SK-N-SH (cell line): Measurements from ENCODE around the gene NPFF. TPM values are rescaled to one million over a fixed set of nuclear protein-coding genes. Genes with fewer than 3 reads are reported as not detected.

ENCODE experiments used
- CTCF ChIP-seq: fragments of 200-600 bp; sonication (generic); IDR thresholded peaks from 2 replicates; pipeline ENCODE4 v1.6.1; 2017; ENCODE audit warnings: antibody characterized with exemption, mild to moderate bottlenecking, moderate library complexity
- GABPA ChIP-seq: IDR thresholded peaks from 2 replicates; pipeline ENCODE4 v1.4.0; 2012; ENCODE audit warnings: low read depth, mild to moderate bottlenecking
- MEF2A ChIP-seq: IDR thresholded peaks from 2 replicates; pipeline ENCODE4 v1.4.0; 2012; ENCODE audit warnings: low read depth, borderline replicate concordance
- MXI1 ChIP-seq: IDR thresholded peaks from 2 replicates; pipeline ENCODE4 v1.6.1; 2012; ENCODE audit warnings: mild to moderate bottlenecking, low read depth, low read length, improper control_type of control experiment
- POLR2AphosphoS5 ChIP-seq: IDR thresholded peaks from 2 replicates; pipeline ENCODE4 v1.6.1; 2012; ENCODE audit warnings: low read depth, low read length
- RCOR1 ChIP-seq: fragments of 150-350 bp; IDR thresholded peaks from 2 replicates; pipeline ENCODE4 v1.6.1; 2017; ENCODE audit warnings: antibody characterized with exemption, low read length
- SIN3A ChIP-seq: IDR thresholded peaks from 2 replicates; pipeline ENCODE4 v1.6.1; 2012; ENCODE audit warnings: low read depth, mild to moderate bottlenecking, low read length, moderate library complexity, borderline replicate concordance
- YY1 ChIP-seq: IDR thresholded peaks from 2 replicates; pipeline ENCODE4 v1.4.0; 2012; ENCODE audit warnings: low read depth, mild to moderate bottlenecking
- polyA plus RNA-seq, 3 experiments: library from polyadenylated mRNA; depleted of rRNA; stranded (reverse); fragments of >200 nt; gene quantifications; 2 replicates each; pipeline ENCODE4 v1.2.3, GENCODE V29; 2012
- TF ChIP-seq, protein P1 (sequence below): IDR thresholded peaks from 2 replicates; pipeline ENCODE4 v1.6.1; 2012; ENCODE audit warnings: mild to moderate bottlenecking, low read depth, low read length, moderate library complexity
- TF ChIP-seq, protein P2 (sequence below): fragments of 150-350 bp; IDR thresholded peaks from 2 replicates; pipeline ENCODE4 v1.6.1; 2017; ENCODE audit warnings: antibody characterized with exemption, low read length, low read depth, borderline replicate concordance

The NPFF gene
- polyA plus RNA-seq, 1 of the 3 experiments (the other 2 are of a cell fraction), result 0.13 TPM

DNA sequence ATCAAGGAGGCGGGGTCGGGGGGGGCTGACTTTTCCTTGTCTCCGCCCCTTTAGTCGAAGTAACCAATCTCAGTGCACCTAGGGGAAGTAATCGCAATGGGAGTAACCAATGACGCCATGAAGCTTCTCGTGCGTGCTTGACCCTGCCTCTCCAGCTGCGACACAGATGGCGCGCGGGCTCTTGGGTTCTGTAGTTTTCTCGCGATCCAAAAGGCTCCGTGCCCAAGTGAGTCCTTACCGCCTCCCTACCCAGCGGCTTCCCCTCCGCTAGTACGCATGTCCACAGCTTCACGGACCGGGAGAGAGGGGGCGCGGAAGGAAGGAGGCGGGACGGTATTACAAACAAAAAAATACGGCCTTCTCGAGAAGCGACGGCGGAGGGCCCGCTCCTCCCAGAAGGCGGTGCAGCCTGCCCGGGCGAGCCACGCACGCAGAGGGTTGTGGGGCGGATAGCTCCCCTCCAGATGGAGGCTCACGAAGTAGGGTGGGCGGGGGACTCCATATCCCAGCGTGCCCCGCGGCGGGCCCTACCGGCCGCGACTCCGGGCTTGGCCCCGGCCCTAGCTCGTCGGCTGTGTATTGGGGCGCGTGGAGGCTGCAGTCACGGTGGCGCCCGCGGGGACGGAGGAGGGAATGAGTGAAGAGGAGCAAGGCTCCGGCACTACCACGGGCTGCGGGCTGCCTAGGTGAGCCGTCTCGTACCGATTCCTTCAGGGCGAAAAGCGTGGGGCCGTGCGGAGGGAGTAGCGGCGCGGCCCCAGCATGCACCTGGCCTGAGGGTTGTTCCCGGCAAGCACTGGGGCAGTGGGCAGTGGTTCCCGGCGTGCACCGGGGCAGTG, 6.3 kb downstream of the NPFF start, which contains the start of gene TARBP2 (continued):
- TF ChIP-seq CTCF (no peak), MXI1 (peak; percentile 15; the same call in 1 of the 2 replicates), SIN3A (0 out of 2 replicates have a peak, but pooled peaks have one; percentile 27), POLR2AphosphoS5 (peak; percentile 87), GABPA (0 out of 2 replicates have a peak, but pooled peaks have one; percentile 27), YY1 (peak; percentile 73), MEF2A (no peak), RCOR1 (no peak)
- TF ChIP-seq, protein P1, sequence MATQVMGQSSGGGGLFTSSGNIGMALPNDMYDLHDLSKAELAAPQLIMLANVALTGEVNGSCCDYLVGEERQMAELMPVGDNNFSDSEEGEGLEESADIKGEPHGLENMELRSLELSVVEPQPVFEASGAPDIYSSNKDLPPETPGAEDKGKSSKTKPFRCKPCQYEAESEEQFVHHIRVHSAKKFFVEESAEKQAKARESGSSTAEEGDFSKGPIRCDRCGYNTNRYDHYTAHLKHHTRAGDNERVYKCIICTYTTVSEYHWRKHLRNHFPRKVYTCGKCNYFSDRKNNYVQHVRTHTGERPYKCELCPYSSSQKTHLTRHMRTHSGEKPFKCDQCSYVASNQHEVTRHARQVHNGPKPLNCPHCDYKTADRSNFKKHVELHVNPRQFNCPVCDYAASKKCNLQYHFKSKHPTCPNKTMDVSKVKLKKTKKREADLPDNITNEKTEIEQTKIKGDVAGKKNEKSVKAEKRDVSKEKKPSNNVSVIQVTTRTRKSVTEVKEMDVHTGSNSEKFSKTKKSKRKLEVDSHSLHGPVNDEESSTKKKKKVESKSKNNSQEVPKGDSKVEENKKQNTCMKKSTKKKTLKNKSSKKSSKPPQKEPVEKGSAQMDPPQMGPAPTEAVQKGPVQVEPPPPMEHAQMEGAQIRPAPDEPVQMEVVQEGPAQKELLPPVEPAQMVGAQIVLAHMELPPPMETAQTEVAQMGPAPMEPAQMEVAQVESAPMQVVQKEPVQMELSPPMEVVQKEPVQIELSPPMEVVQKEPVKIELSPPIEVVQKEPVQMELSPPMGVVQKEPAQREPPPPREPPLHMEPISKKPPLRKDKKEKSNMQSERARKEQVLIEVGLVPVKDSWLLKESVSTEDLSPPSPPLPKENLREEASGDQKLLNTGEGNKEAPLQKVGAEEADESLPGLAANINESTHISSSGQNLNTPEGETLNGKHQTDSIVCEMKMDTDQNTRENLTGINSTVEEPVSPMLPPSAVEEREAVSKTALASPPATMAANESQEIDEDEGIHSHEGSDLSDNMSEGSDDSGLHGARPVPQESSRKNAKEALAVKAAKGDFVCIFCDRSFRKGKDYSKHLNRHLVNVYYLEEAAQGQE, result peak; percentile 11; the same call in 1 of the 2 replicates
- TF ChIP-seq, protein P2, sequence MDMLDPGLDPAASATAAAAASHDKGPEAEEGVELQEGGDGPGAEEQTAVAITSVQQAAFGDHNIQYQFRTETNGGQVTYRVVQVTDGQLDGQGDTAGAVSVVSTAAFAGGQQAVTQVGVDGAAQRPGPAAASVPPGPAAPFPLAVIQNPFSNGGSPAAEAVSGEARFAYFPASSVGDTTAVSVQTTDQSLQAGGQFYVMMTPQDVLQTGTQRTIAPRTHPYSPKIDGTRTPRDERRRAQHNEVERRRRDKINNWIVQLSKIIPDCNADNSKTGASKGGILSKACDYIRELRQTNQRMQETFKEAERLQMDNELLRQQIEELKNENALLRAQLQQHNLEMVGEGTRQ, result no peak; the same call in 1 of the 2 replicates
- TF ChIP-seq, all 33 proteins: peak for 13
